ENCODE measurements around the gene CCN5.

The CCN5 gene

DNA sequence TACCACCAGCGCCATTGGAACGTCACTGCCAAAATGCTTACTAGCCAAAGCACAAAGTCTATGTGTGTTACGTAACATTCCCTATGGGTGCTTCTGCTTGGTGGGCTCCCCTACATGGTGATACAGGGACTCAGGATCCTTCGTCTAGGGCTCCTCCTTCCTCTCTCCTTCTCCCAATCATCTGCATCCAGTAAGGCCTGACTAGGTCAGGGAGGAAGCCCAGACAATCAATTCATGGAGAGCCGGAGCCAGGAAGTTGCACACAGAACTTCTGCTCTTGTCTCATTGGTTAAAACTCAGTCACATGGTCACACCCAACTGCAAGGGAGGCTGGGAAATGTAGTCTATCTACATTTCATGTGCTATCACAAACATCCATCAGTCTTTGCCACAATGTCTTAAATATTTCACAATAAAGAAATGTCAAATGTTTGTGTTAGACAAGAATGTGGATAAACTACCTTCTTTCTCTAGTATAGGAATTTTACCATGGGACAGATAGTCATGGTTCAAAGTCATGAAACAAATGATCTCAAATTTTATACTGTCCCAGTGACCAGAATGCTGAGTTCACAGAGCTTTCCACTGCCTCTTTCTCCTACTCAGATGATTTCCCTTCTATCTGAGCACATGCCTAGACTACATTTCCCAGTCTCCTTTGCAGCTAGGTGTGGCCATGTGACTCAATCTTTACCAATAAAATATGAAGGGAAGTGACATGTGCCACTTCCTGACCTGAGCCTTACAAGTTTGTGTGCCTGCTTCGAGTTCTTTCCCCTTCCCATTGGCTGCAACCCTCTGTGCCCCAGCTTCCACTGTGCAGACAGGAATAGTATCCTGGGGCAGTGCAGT is 21.2 kb downstream of the CCN5 start:
- Histone ChIP-seq H3K9ac (ENCODE audit: low read length) (no peak overlapping the region), H3K4me3 (ENCODE audit: low read length) (no peak overlapping the region), H3K27me3 (ENCODE audit: control insufficient read depth, insufficient read depth, low read length) (no peaks in the 10 kb centered on the region), H3K4me1 (ENCODE audit: control insufficient read depth, insufficient read depth, low read length) (peaks cover 17% of the 10 kb centered on the region), H3K36me3 (ENCODE audit: control insufficient read depth, insufficient read depth, low read length) (no peaks in the 10 kb centered on the region), H3K9me3 (ENCODE audit: control insufficient read depth, low read length) (no peaks in the 10 kb centered on the region)

DNA sequence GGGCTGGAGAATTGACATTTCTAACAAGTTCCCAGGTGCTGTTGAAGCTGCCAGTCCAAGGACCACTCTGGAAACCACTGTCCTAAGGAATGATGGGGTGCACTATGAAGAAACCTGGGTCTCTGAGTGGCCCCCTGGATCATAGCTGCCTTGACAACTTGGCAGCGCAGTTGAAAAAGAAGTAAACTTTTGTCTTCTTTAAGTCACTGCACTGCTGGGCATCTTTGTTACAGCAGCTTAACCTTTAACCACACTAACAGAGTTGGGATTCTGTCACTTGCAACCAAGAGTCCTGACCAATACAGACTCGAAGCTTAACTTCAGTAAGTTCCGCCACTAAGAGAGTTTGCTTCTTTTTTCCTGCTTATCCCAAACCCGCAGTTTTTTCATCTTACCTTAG is 21.9 kb downstream of the CCN5 start:
- Histone ChIP-seq H3K9ac (ENCODE audit: low read length) (no peak overlapping the region), H3K36me3 (ENCODE audit: control insufficient read depth, insufficient read depth, low read length) (no peaks in the 10 kb centered on the region), H3K9me3 (ENCODE audit: control insufficient read depth, low read length) (no peaks in the 10 kb centered on the region), H3K4me3 (ENCODE audit: low read length) (no peak overlapping the region), H3K4me1 (ENCODE audit: control insufficient read depth, insufficient read depth, low read length) (peaks cover 10% of the 10 kb centered on the region), H3K27me3 (ENCODE audit: control insufficient read depth, insufficient read depth, low read length) (no peaks in the 10 kb centered on the region)

DNA sequence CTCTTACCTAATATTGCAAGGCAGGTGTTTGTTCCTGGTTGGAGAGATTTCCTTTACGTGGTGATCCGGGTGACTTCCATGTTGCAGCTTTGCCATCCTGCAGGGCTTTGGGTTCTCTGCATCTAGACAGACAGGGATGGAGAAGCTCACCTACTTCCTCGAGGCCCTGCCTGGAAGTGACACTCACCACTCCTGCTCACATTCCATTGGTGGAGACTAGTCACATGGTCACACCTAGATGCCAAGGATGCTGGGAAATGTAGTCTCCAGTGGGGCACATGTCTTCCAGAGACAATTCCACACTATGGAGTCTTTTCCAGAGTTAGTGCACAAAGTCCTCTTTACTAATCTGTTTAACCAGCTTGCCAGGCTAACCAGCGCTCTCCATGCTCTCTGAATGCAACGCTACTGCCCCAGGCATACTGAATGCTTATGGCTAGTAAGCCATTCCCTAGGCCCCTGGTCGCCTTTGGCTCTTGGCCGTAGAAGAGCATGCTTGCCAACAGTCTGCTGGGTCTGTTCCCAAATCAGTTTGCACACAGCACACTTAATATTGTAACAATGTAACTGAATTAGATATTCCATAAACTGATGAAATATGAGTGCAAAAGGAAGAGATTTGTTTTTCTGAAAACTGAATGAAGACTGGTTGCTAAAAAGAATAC is 23.8 kb downstream of the CCN5 start:
- no peaks in the 10 kb centered on the region for H3K27me3 ChIP-seq (ENCODE audit: control insufficient read depth, insufficient read depth, low read length)
- H3K9me3 ChIP-seq (ENCODE audit: control insufficient read depth, low read length) = no peaks in the 10 kb centered on the region
- H3K4me1 ChIP-seq (ENCODE audit: control insufficient read depth, insufficient read depth, low read length) = no peaks in the 10 kb centered on the region
- no peak overlapping the region for H3K4me3 ChIP-seq (ENCODE audit: low read length)
- no peaks in the 10 kb centered on the region for H3K36me3 ChIP-seq (ENCODE audit: control insufficient read depth, insufficient read depth, low read length)
- H3K9ac ChIP-seq (ENCODE audit: low read length) = no peak overlapping the region

DNA sequence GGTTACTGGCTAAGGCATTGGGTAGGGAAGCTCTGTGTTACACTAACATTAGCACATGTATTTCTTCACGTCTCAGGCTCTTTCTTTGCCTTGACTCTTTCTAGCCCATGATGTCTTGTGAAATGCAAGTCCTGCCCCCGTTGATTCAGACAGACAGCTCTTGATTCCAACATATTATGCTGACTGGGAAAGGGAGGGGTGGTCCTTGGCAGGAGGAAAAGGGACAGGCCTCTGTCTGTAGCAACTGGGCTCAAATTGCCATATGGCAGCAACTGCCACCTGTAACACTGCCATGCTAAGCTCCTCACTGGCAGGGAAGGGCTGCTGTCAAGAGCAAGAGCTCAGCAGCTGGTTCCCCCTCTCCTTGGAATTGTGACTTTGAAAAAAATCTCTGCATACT is 24.8 kb downstream of the CCN5 start:
- Histone ChIP-seq H3K9me3 (ENCODE audit: control insufficient read depth, low read length) (no peaks in the 10 kb centered on the region), H3K36me3 (ENCODE audit: control insufficient read depth, insufficient read depth, low read length) (no peaks in the 10 kb centered on the region), H3K4me1 (ENCODE audit: control insufficient read depth, insufficient read depth, low read length) (no peaks in the 10 kb centered on the region), H3K27me3 (ENCODE audit: control insufficient read depth, insufficient read depth, low read length) (no peaks in the 10 kb centered on the region), H3K9ac (ENCODE audit: low read length) (no peak overlapping the region), H3K4me3 (ENCODE audit: low read length) (no peak overlapping the region)

DNA sequence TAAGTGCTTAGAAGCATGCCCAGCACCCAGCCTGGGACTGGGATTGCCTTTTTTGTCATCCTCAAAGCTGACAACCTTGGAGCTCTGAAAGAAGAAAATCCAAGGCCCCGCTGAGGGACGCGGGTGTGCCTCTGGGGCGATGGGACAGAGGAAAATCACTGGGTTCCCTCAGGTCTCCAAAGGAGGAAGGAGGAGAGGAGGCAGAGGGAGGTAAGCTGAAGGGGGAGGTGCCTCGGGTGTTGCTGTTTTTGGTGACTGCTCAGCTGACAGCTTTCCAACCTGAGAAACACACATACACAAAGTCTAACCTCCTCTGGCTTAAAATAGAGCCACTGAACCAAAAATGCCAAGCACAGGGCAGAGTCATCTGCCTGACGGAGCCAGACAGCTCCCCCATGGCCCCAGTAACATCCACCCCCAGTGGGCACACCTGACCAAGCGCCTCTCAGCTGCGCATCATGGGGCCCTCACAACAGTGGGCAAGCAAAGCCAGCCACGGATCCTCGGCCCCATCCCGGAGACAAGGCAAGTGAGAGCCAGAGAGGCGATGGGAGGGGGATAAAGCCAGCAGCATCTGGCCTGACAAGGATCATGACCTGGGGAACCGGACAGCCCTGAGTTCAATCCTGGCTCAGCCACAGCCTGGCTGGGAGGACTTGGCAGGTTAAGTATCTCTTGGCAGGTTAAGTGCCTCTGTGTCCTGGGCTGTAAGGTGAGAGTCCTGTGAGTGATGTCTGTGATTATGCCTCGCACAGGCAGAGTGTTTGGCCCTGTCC is 27.3 kb downstream of the CCN5 start:
- H3K36me3 ChIP-seq (ENCODE audit: control insufficient read depth, insufficient read depth, low read length) = no peaks in the 10 kb centered on the region
- peaks cover 18% of the 10 kb centered on the region for H3K4me1 ChIP-seq (ENCODE audit: control insufficient read depth, insufficient read depth, low read length)
- no peaks in the 10 kb centered on the region for H3K27me3 ChIP-seq (ENCODE audit: control insufficient read depth, insufficient read depth, low read length)
- no peak overlapping the region for H3K4me3 ChIP-seq (ENCODE audit: low read length)
- H3K9me3 ChIP-seq (ENCODE audit: control insufficient read depth, low read length) = no peaks in the 10 kb centered on the region
- H3K9ac ChIP-seq (ENCODE audit: low read length) = no peak overlapping the region

DNA sequence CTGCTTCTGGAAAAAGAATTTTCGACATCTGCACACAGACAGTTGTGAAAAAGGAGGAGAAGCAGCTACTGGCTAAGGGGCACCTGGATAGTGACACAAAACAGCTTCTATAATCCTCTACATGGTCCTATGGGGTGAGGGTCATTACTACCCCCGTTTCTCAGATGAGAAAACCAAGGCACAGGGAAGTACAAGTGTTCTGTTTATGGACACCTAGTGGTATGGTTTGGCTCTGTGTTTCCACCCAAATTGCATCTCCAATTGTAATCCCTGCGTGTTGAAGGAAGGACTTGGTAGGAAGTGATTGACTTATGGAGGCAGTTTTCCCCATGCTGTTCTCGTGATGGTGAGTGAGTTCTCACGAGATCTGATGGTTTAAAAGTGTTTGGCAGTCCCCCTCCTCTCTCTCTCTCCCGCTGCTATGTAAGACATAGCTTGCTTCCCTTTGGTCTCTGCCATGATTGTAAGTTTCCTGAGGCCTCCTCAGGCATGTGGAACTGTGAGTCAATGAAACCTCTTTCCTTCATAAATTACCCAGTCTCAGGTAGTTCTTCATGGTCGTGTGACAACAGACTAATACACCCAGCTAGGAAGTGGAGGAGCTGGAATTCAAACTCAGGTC is 28.0 kb downstream of the CCN5 start:
- Histone ChIP-seq H3K9me3 (ENCODE audit: control insufficient read depth, low read length) (no peaks in the 10 kb centered on the region), H3K4me3 (ENCODE audit: low read length) (no peak overlapping the region), H3K9ac (ENCODE audit: low read length) (no peak overlapping the region), H3K27me3 (ENCODE audit: control insufficient read depth, insufficient read depth, low read length) (no peaks in the 10 kb centered on the region), H3K36me3 (ENCODE audit: control insufficient read depth, insufficient read depth, low read length) (no peaks in the 10 kb centered on the region), H3K4me1 (ENCODE audit: control insufficient read depth, insufficient read depth, low read length) (peaks cover 22% of the 10 kb centered on the region)

DNA sequence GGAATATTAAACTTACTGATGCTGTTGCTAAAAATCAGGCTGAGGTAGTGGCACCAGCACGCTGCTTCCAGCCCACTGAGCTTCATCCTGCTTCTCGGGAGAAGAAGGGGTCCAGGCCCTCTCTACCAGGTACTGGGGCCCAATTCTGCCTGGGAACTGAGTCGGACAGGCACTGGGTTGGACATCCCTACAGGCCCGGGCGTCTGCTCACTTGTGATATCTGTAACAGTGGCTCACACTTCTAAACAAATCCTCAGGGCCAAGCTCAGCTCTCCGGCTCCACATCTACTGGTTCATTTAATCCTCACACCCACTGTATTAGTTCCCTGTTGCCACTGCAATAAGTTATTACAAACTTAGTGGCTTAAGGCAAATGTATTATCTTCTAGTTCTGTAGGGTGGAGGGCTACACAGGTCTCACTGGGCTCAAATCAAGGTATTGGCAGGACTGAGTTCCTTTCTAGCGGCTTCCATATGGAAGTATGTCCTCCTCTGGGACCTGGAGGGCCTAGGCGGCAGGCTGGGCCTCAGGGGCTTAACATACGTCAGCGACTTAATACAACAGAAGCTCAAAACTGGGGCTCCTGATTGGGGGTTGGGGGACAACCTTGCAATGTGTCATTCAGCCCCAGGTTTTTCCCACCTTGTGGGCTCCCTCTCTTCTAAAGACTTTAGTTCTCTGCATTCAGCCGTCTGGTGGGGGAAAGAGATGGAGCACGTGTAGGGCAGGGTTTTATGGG is 28.9 kb downstream of the CCN5 start:
- Histone ChIP-seq H3K9me3 (ENCODE audit: control insufficient read depth, low read length) (no peaks in the 10 kb centered on the region), H3K4me1 (ENCODE audit: control insufficient read depth, insufficient read depth, low read length) (peaks cover 22% of the 10 kb centered on the region), H3K36me3 (ENCODE audit: control insufficient read depth, insufficient read depth, low read length) (no peaks in the 10 kb centered on the region)

DNA sequence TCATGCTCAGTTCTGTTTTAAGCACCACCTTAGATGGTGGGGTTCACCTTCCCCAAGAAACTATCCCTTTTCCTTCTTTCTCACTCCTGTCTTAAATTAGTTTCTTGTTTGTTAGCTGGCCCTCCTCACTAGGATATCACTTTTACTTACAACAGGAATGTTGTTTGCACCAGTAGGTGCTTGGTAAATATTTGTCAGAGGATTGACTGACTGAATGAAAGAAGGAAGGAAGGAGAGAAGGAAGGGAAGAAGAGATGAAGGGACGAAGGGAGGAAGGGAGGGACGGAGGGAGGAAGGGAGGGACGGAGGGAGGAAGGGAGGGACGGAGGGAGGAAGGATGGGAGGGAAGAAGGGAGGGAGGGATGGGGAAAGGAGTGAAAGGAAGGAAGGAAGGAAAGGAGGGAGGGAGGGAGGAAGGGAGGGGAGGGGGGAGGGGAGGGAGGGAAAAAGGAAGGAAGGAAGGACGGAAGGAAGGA is 30.0 kb downstream of the CCN5 start:
- Histone ChIP-seq H3K9ac (ENCODE audit: low read length) (no peak overlapping the region), H3K9me3 (ENCODE audit: control insufficient read depth, low read length) (no peaks in the 10 kb centered on the region), H3K4me3 (ENCODE audit: low read length) (no peak overlapping the region), H3K27me3 (ENCODE audit: control insufficient read depth, insufficient read depth, low read length) (peaks cover 8% of the 10 kb centered on the region), H3K36me3 (ENCODE audit: control insufficient read depth, insufficient read depth, low read length) (no peaks in the 10 kb centered on the region), H3K4me1 (ENCODE audit: control insufficient read depth, insufficient read depth, low read length) (peaks cover 22% of the 10 kb centered on the region)

More for the DNA sequence above, 28.9 kb downstream of the CCN5 start:
- no peak overlapping the region for H3K4me3 ChIP-seq (ENCODE audit: low read length)
- no peak overlapping the region for H3K9ac ChIP-seq (ENCODE audit: low read length)
- H3K27me3 ChIP-seq (ENCODE audit: control insufficient read depth, insufficient read depth, low read length) = peaks cover 2% of the 10 kb centered on the region

DNA sequence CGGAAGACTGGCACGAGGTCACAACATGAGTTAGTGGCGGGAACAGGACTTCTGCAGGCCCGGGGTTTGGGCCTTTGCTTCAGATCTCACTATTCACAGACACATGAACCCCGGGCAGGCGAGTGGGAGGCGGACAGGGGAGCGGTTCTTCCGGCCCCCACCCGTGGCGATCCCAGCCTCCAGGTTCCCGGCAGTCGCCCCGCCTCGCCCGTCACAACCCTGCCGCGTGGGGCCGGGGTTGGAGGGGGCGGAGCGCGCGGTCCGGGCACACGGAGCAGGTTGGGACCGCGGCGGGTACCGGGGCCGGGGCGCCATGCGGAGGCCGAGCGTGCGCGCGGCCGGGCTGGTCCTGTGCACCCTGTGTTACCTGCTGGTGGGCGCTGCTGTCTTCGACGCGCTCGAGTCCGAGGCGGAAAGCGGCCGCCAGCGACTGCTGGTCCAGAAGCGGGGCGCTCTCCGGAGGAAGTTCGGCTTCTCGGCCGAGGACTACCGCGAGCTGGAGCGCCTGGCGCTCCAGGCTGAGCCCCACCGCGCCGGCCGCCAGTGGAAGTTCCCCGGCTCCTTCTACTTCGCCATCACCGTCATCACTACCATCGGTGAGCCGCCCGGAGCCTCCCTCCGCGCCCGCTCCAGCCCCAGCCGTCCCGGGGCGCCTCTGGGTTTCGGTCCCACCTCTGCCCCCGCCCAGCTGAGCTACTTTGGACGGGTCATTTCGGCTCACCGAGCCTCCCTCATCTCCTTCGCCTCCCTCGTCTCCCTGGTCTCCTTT is 30.6 kb downstream of the CCN5 start, which contains the start of gene KCNK15:
KCNK15 (plus strand) TSS at position 268 of the 769 bp plus-strand sequence; CDS start at position 314, 46 bp downstream.
- Histone ChIP-seq H3K36me3 (ENCODE audit: control insufficient read depth, insufficient read depth, low read length) (no peaks in the 10 kb centered on the region), H3K4me1 (ENCODE audit: control insufficient read depth, insufficient read depth, low read length) (peaks cover 22% of the 10 kb centered on the region), H3K9ac (ENCODE audit: low read length) (peak within 1 kb of the TSS; percentile 49)

DNA sequence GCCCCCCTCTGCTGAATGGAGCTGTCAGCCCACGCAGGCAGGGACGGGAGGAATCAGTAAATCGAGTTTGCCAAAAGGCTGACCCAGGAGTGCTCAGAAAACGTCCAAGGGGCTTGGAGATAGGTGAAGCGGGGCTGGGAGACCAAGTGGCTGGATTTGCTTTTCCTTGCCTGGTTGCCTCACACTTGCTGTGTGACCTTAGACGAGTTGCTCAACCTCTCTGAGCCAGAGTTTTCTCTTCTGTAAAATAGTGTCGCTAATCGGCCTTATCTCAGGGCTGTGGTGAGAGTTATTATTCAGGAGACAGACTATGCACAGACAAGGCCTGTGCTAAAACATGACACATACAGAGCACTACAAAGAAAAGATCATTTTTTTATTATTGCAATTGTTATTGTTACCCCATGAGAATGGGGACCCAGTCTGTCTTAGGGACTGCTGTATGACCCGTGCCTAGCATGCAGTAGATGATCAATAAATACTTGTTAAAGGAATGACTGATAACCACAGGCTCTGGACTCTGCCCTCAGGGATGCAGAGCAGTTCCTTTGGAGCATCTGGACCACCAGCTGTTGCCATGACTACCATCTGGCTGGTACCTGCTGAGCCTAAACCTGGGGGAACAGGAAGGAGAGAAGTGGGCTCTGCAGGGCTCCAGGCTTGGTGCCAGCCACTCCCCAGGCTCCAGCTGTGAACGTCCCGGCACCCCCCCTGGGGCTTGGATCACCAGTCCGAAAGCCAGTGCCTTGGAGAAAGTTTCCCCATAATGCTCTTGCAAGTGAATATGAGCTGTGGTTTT is 31.4 kb downstream of the CCN5 start:
- H3K4me1 ChIP-seq (ENCODE audit: control insufficient read depth, insufficient read depth, low read length) = peaks cover 22% of the 10 kb centered on the region
- no peaks in the 10 kb centered on the region for H3K36me3 ChIP-seq (ENCODE audit: control insufficient read depth, insufficient read depth, low read length)
- peak overlapping the region; percentile 49 for H3K9ac ChIP-seq (ENCODE audit: low read length)
- H3K27me3 ChIP-seq (ENCODE audit: control insufficient read depth, insufficient read depth, low read length) = peaks cover 17% of the 10 kb centered on the region
- H3K4me3 ChIP-seq (ENCODE audit: low read length) = peak overlapping the region; percentile 40
- H3K9me3 ChIP-seq (ENCODE audit: control insufficient read depth, low read length) = no peaks in the 10 kb centered on the region

More for the DNA sequence above, 30.6 kb downstream of the CCN5 start, which contains the start of gene KCNK15:
- H3K27me3 ChIP-seq (ENCODE audit: control insufficient read depth, insufficient read depth, low read length) = peaks cover 9% of the 10 kb centered on the region
- H3K4me3 ChIP-seq (ENCODE audit: low read length) = peak within 1 kb of the TSS; percentile 40
- no peaks in the 10 kb centered on the region for H3K9me3 ChIP-seq (ENCODE audit: control insufficient read depth, low read length)
